IMR-90 (cell line): Measurements from ENCODE around the gene PLEKHH1. TPM values are rescaled to one million over a fixed set of nuclear protein-coding genes. Genes with fewer than 3 reads are reported as not detected.

Experiments used
- ATAC-seq: fragments of 200-7000 bp; cut with Tn5 transposase; 2 replicates; pipeline ENCODE4 v1.9.1; 2020; ENCODE audit warnings: low read depth, mild to moderate bottlenecking, moderate library complexity
- BruUV-seq: library from RNA; stranded (reverse); fragments of 400-500 nt; replicated peaks from 2 replicates; lab custom pipeline; 2021; lab: Mats Ljungman, UMichigan
- CTCF ChIA-PET: fragments of 300-600 bp; formaldehyde crosslinking; extraction: SDS; loops from one replicate; lab custom pipeline; 2021; ENCODE audit warnings: antibody characterized with exemption; lab: Yijun Ruan, JAX
- POLR2A ChIA-PET: fragments of 300-600 bp; sonication (Branson Sonifier 250); formaldehyde crosslinking; loops from one replicate; lab custom pipeline; 2022; ENCODE audit warnings: antibody characterized with exemption; ENCODE audit not compliant: unreplicated experiment; lab: Charles Lee
- DNase-seq: peaks from one replicate; pipeline ENCODE4 v3.0.0; 2013
- H2AFZ ChIP-seq: replicated peaks from 2 replicates; pipeline ENCODE3; 2013; ENCODE audit warnings: low read length, mild to moderate bottlenecking; ENCODE audit not compliant: poor library complexity
- H2AK5ac ChIP-seq: 2 replicates; pipeline ENCODE4 v1.6.1; 2013; ENCODE audit warnings: low read depth, low read length, inconsistent platforms
- H2AK9ac ChIP-seq: replicated peaks from 2 replicates; pipeline ENCODE3; 2013; ENCODE audit warnings: mild to moderate bottlenecking, low read depth, low read length, moderate library complexity; ENCODE audit not compliant: poor library complexity
- H2BK120ac ChIP-seq: 2 replicates; pipeline ENCODE4 v1.6.1; 2013; ENCODE audit warnings: low read depth, low read length, inconsistent platforms
- H2BK15ac ChIP-seq: 3 replicates; pipeline ENCODE4 v1.6.1; 2013; ENCODE audit warnings: low read depth, low read length, inconsistent platforms
- H2BK20ac ChIP-seq: 2 replicates; pipeline ENCODE4 v1.6.1; 2013; ENCODE audit warnings: low read depth, mild to moderate bottlenecking, inconsistent platforms, low read length, moderate library complexity
- H2BK5ac ChIP-seq: 2 replicates; pipeline ENCODE4 v1.6.1; 2013; ENCODE audit warnings: mild to moderate bottlenecking, low read depth, low read length, inconsistent platforms; ENCODE audit not compliant: poor library complexity, severe bottlenecking
- H3K14ac ChIP-seq: replicated peaks from 2 replicates; pipeline ENCODE4 v1.6.1; 2013; ENCODE audit warnings: low read depth, low read length, inconsistent platforms
- H3K18ac ChIP-seq: 2 replicates; pipeline ENCODE4 v1.6.1; 2013; ENCODE audit warnings: low read depth, low read length, control low read depth
- H3K23ac ChIP-seq: 2 replicates; pipeline ENCODE4 v1.6.1; 2013; ENCODE audit warnings: low read depth, low read length, inconsistent platforms
- H3K27ac ChIP-seq: 2 replicates; pipeline ENCODE4 v1.5.1; 2013; ENCODE audit warnings: mild to moderate bottlenecking, control low read depth, low read length; ENCODE audit not compliant: insufficient read depth
- H3K27me3 ChIP-seq: 2 replicates; pipeline ENCODE4 v1.6.1; 2013; ENCODE audit warnings: low read length; ENCODE audit not compliant: control insufficient read depth, insufficient read depth
- H3K36me3 ChIP-seq: 2 replicates; pipeline ENCODE4 v1.6.1; 2013; ENCODE audit warnings: low read length, mixed read lengths; ENCODE audit not compliant: control insufficient read depth, insufficient read depth
- H3K4ac ChIP-seq: 2 replicates; pipeline ENCODE4 v1.6.1; 2013; ENCODE audit warnings: low read depth, low read length, inconsistent platforms
- H3K4me1 ChIP-seq: 2 replicates; pipeline ENCODE4 v1.6.1; 2013; ENCODE audit warnings: low read length, mixed read lengths; ENCODE audit not compliant: control insufficient read depth, insufficient read depth
- H3K4me2 ChIP-seq: 2 replicates; pipeline ENCODE4 v1.6.1; 2013; ENCODE audit warnings: low read depth, mild to moderate bottlenecking, control low read depth, low read length, moderate library complexity
- H3K4me3 ChIP-seq: 2 replicates; pipeline ENCODE4 v1.5.1; 2013; ENCODE audit warnings: low read depth, mild to moderate bottlenecking, control low read depth, low read length, moderate library complexity; ENCODE audit not compliant: insufficient read depth
- H3K56ac ChIP-seq: 2 replicates; pipeline ENCODE4 v1.6.1; 2013; ENCODE audit warnings: low read length, inconsistent platforms; ENCODE audit not compliant: insufficient read depth; ENCODE audit errors: extremely low read depth
- H3K79me1 ChIP-seq, 2 experiments: 2 replicates each; pipeline ENCODE4 v1.6.1; 2013; ENCODE audit warnings: low read length in 2 of 2, inconsistent platforms in 1 of 2, low read depth in 1 of 2
- H3K9ac ChIP-seq: 2 replicates; pipeline ENCODE4 v1.6.1; 2013; ENCODE audit warnings: low read depth, low read length, control low read depth
- H3K9me1 ChIP-seq: 2 replicates; pipeline ENCODE4 v1.6.1; 2013; ENCODE audit warnings: low read length, inconsistent platforms; ENCODE audit not compliant: insufficient read depth
- H3K9me3 ChIP-seq: 2 replicates; pipeline ENCODE4 v1.6.1; 2013; ENCODE audit warnings: low read length; ENCODE audit not compliant: control insufficient read depth, insufficient read depth
- H4K20me1 ChIP-seq: 2 replicates; pipeline ENCODE4 v1.6.1; 2013; ENCODE audit warnings: low read length, inconsistent platforms; ENCODE audit not compliant: insufficient read depth
- H4K5ac ChIP-seq: 2 replicates; pipeline ENCODE4 v1.6.1; 2013; ENCODE audit warnings: mild to moderate bottlenecking, low read depth, low read length, control low read depth
- H4K8ac ChIP-seq, 2 experiments: 2 replicates each; pipeline ENCODE4 v1.6.1; 2013; ENCODE audit warnings: low read depth in 2 of 2, low read length in 2 of 2, control low read depth in 1 of 2, inconsistent platforms in 1 of 2
- H4K91ac ChIP-seq: 2 replicates; pipeline ENCODE4 v1.6.1; 2013; ENCODE audit warnings: low read depth, low read length, inconsistent platforms; ENCODE audit not compliant: insufficient read depth
- BHLHE40 ChIP-seq: fragments of 150-350 bp; IDR thresholded peaks from 2 replicates; pipeline ENCODE4 v1.6.1; 2016; ENCODE audit warnings: mild to moderate bottlenecking, low read depth, low read length
- CEBPB ChIP-seq: IDR thresholded peaks from 2 replicates; pipeline ENCODE4 v1.6.1; 2012; ENCODE audit warnings: low read depth, low read length, improper control_type of control experiment
- CHD1 ChIP-seq: IDR thresholded peaks from 2 replicates; pipeline ENCODE4 v1.6.1; 2012; ENCODE audit warnings: low read depth, low read length, improper control_type of control experiment
- FOS ChIP-seq: fragments of 150-350 bp; IDR thresholded peaks from 2 replicates; pipeline ENCODE4 v1.6.1; 2016; ENCODE audit warnings: low read depth, low read length
- MAFK ChIP-seq: IDR thresholded peaks from 2 replicates; pipeline ENCODE4 v1.6.1; 2012; ENCODE audit warnings: low read depth, low read length, improper control_type of control experiment
- MAZ ChIP-seq: IDR thresholded peaks from 2 replicates; pipeline ENCODE4 v1.6.1; 2012; ENCODE audit warnings: low read depth, mild to moderate bottlenecking, low read length, improper control_type of control experiment, moderate library complexity, borderline replicate concordance
- MXI1 ChIP-seq: IDR thresholded peaks from 2 replicates; pipeline ENCODE4 v1.6.1; 2012; ENCODE audit warnings: low read depth, mild to moderate bottlenecking, low read length, moderate library complexity, borderline replicate concordance
- NFE2L2 ChIP-seq: fragments of 150-350 bp; IDR thresholded peaks from 2 replicates; pipeline ENCODE4 v1.6.1; 2016; ENCODE audit warnings: low read depth, mild to moderate bottlenecking, low read length
- POLR2A ChIP-seq: IDR thresholded peaks from 2 replicates; pipeline ENCODE4 v1.6.1; 2012; ENCODE audit warnings: mild to moderate bottlenecking, low read depth, low read length
- RAD21 ChIP-seq: IDR thresholded peaks from 2 replicates; pipeline ENCODE4 v1.6.1; 2012; ENCODE audit warnings: low read length, improper control_type of control experiment
- RCOR1 ChIP-seq: IDR thresholded peaks from 2 replicates; pipeline ENCODE4 v1.6.1; 2012; ENCODE audit warnings: mild to moderate bottlenecking, low read length, improper control_type of control experiment; ENCODE audit not compliant: insufficient replicate concordance
- RFX5 ChIP-seq: IDR thresholded peaks from 2 replicates; pipeline ENCODE4 v1.8.0; 2012; ENCODE audit warnings: low read depth, mild to moderate bottlenecking, low read length, moderate library complexity
- SMC3 ChIP-seq: fragments of 150-350 bp; IDR thresholded peaks from 2 replicates; pipeline ENCODE4 v1.6.1; 2016; ENCODE audit warnings: low read depth, mild to moderate bottlenecking, antibody characterized with exemption, low read length, moderate library complexity
- WGBS, 2 experiments: methylation state at CpG; one replicate each; pipeline versions ENCODE4 v1.1.5 to v1.1.7; 2013; ENCODE audit warnings: missing lambda C conversion rate in 2 of 2; ENCODE audit not compliant: insufficient read length in 1 of 2; ENCODE audit errors: extremely low coverage in 2 of 2; 5-methylcytosine and 5-hydroxymethylcytosine counted together
- dilution Hi-C: fragments of 300-500 bp; cut with HindIII; formaldehyde crosslinking; loops from one replicate; pipeline ENCODE4 v1.14.3; 2018; ENCODE audit warnings: low sequenced_read_pairs; ENCODE audit not compliant: unreplicated experiment
- in situ Hi-C: fragments of 300-500 bp; cut with MboI; formaldehyde crosslinking; loops from 3 replicates; pipeline ENCODE4 v1.14.3; 2019; ENCODE audit warnings: low sequenced_read_pairs, inconsistent platforms, mixed read lengths
- intact Hi-C: fragments of 100-400 bp; cut with micrococcal nuclease; formaldehyde crosslinking; loops from 2 replicates; pipeline ENCODE4 v1.10.0; 2022
- polyA plus RNA-seq, 3 experiments: library from polyadenylated mRNA; depleted of rRNA; stranded (reverse); fragments of >200 nt; gene quantifications; 2 replicates each; pipeline ENCODE4 v1.2.3, GENCODE V29; 2012; ENCODE audit warnings: low replicate concordance in 1 of 3
- total RNA-seq: library from RNA; depleted of rRNA; stranded (reverse); fragments of >200 nt; gene quantifications from 2 replicates; pipeline ENCODE4 v1.2.3, GENCODE V29; 2012
- TF ChIP-seq, protein P1 (sequence below): conservative IDR thresholded peaks from 2 replicates; pipeline ENCODE4 v1.5.1; 2012; ENCODE audit warnings: mild to moderate bottlenecking, low read depth, low read length, improper control_type of control experiment
- TF ChIP-seq, protein P2 (sequence below): fragments of 150-350 bp; IDR thresholded peaks from 2 replicates; pipeline ENCODE4 v1.6.1; 2016; ENCODE audit warnings: low read depth, mild to moderate bottlenecking, low read length, moderate library complexity, borderline replicate concordance
- TF ChIP-seq, protein P3 (sequence below): fragments of 150-350 bp; IDR thresholded peaks from 2 replicates; pipeline ENCODE4 v1.6.1; 2017; ENCODE audit warnings: mild to moderate bottlenecking, antibody characterized with exemption, low read length, low read depth

Gene PLEKHH1
- total and polyA plus RNA-seq, 2 of the 4 experiments (the other 2 are of a cell fraction), result under 0.01 to 0.34 TPM

DNA sequence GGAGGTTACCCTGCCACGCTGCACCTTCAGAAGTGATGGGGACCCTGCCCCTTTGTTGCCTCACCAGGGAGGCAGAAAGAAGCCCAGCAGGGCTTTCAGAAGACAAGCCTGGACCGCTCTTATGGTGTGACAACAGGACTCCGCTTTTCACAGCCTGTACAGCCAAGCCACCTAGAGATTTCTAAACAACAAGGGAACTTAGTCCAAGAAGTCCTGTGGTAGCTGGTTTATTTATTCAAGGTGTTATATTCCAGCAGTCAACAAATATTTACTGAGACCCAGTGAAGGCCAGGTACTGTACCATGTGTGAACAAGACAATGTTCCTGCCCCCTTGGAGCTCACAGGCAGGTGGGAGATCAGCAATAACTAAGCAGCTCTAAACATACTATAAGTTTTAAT, 40.6 kb upstream of the PLEKHH1 start:
- intact Hi-C loops (no loop called here), dilution Hi-C loops (no loop called here), in situ Hi-C loops (no loop called here)
- no peak overlapping the region for H4K5ac ChIP-seq
- no peak overlapping the region for H3K14ac ChIP-seq
- H3K27ac ChIP-seq, result no peak overlapping the region
- H4K91ac ChIP-seq, result no peak overlapping the region
- H3K79me1 ChIP-seq, result no peaks in the 10 kb centered on the region
- TF ChIP-seq RAD21, result no peak
- no peak for TF ChIP-seq RFX5
- no peak for TF ChIP-seq RCOR1
- TF ChIP-seq MXI1, result no peak
- TF ChIP-seq, protein P1, sequence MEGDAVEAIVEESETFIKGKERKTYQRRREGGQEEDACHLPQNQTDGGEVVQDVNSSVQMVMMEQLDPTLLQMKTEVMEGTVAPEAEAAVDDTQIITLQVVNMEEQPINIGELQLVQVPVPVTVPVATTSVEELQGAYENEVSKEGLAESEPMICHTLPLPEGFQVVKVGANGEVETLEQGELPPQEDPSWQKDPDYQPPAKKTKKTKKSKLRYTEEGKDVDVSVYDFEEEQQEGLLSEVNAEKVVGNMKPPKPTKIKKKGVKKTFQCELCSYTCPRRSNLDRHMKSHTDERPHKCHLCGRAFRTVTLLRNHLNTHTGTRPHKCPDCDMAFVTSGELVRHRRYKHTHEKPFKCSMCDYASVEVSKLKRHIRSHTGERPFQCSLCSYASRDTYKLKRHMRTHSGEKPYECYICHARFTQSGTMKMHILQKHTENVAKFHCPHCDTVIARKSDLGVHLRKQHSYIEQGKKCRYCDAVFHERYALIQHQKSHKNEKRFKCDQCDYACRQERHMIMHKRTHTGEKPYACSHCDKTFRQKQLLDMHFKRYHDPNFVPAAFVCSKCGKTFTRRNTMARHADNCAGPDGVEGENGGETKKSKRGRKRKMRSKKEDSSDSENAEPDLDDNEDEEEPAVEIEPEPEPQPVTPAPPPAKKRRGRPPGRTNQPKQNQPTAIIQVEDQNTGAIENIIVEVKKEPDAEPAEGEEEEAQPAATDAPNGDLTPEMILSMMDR, result no peak
- TF ChIP-seq, protein P2, sequence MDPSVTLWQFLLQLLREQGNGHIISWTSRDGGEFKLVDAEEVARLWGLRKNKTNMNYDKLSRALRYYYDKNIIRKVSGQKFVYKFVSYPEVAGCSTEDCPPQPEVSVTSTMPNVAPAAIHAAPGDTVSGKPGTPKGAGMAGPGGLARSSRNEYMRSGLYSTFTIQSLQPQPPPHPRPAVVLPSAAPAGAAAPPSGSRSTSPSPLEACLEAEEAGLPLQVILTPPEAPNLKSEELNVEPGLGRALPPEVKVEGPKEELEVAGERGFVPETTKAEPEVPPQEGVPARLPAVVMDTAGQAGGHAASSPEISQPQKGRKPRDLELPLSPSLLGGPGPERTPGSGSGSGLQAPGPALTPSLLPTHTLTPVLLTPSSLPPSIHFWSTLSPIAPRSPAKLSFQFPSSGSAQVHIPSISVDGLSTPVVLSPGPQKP, result no peak
- TF ChIP-seq BHLHE40, result no peak
- TF ChIP-seq MAFK, result no peak
- TF ChIP-seq FOS, result no peak
- TF ChIP-seq CEBPB, result no peak
- no peak for TF ChIP-seq MAZ
- TF ChIP-seq POLR2A, result no peak
- TF ChIP-seq CHD1, result no peak
- TF ChIP-seq, protein P3, sequence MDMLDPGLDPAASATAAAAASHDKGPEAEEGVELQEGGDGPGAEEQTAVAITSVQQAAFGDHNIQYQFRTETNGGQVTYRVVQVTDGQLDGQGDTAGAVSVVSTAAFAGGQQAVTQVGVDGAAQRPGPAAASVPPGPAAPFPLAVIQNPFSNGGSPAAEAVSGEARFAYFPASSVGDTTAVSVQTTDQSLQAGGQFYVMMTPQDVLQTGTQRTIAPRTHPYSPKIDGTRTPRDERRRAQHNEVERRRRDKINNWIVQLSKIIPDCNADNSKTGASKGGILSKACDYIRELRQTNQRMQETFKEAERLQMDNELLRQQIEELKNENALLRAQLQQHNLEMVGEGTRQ, result no peak
- TF ChIP-seq NFE2L2, result no peak
- no peak for TF ChIP-seq SMC3
- H3K4ac ChIP-seq, result no peak overlapping the region
- H2BK5ac ChIP-seq, result no peak overlapping the region
- 33% methylated on average over 1 of the region's 3 CpGs; no CpG with 5 or more reads in 1 of the 2 experiments for WGBS, 2 experiments
- no peak overlapping the region for H2BK120ac ChIP-seq
- H3K4me2 ChIP-seq, result no peak overlapping the region
- no peak overlapping the region for H2AK5ac ChIP-seq
- H3K18ac ChIP-seq, result no peak overlapping the region
- H3K9me1 ChIP-seq, result no peaks in the 10 kb centered on the region
- peaks cover 9% of the 10 kb centered on the region for H3K9me3 ChIP-seq
- no TSS peak for BruUV-seq
- no peak for ATAC-seq
- H3K9ac ChIP-seq, result no peak overlapping the region
- no peak overlapping the region for H4K8ac ChIP-seq
- no peak overlapping the region for H2AK9ac ChIP-seq
- no peak overlapping the region for H2AFZ ChIP-seq
- H3K56ac ChIP-seq, result no peak overlapping the region
- H2BK20ac ChIP-seq, result no peak overlapping the region
- H3K23ac ChIP-seq, result no peak overlapping the region
- no peak overlapping the region for H2BK15ac ChIP-seq
- H3K27me3 ChIP-seq, result peaks cover 22% of the 10 kb centered on the region; the same call in 1 of the 2 replicates
- no peaks in the 10 kb centered on the region for H4K20me1 ChIP-seq
- CTCF ChIA-PET, result no interaction called here
- POLR2A ChIA-PET, result no interaction called here
- no peaks in the 10 kb centered on the region for H3K4me1 ChIP-seq
- DNase-seq, result no peak
- H3K36me3 ChIP-seq, result no peaks in the 10 kb centered on the region
- no peak overlapping the region for H3K4me3 ChIP-seq
